DMS 273 treated with DMSO at 0.1 percent for 48 hours (cell line): ENCODE measurements around the gene TMEM259.

Experiments used
- DNase-seq: peaks from one replicate; lab custom pipeline; 2025; lab: John Stamatoyannopoulos, UW

Gene TMEM259

GRCh38 chr19:960601-960938 is 60.4 kb downstream of the TMEM259 start:
- DNase-seq: no peak

GRCh38 chr19:960020-960419 is 60.9 kb downstream of the TMEM259 start:
- DNase-seq: no peak
